Measurements from ENCODE around the gene TOM1L2. TPM values are rescaled to one million over a fixed set of nuclear protein-coding genes. Genes with fewer than 3 reads are reported as not detected.

The TOM1L2 gene
- total RNA-seq, 1 experiment from 2014 or later: 35.5 TPM

- peaks cover 19% of the 10 kb centered on the region for H3K36me3 Mint-ChIP-seq (ENCODE audit: insufficient read depth, unreplicated experiment)
- H3K27me3 Mint-ChIP-seq (ENCODE audit: insufficient read depth, unreplicated experiment): no peaks in the 10 kb centered on the region
- no peak for DNase-seq
- no peak overlapping the region for H3K4me3 Mint-ChIP-seq (ENCODE audit: unreplicated experiment)
- Histone ChIP-seq H3K36me3 (ENCODE audit: control insufficient read depth, insufficient read depth, low read length) (no peaks in the 10 kb centered on the region; the same call in 1 of the 2 replicates), H3K4me3 (ENCODE audit: low read depth, low read length) (no peak overlapping the region), H3K9me3 (no peaks in the 10 kb centered on the region), H3K27me3 (replicated peaks; ENCODE audit: control insufficient read depth, insufficient read depth, low read length) (no peaks in the 10 kb centered on the region), H3K4me1 (no peaks in the 10 kb centered on the region; the same call in 1 of the 2 replicates)
- POLR2A ChIA-PET: no interaction called here
- TF ChIP-seq, protein P1, sequence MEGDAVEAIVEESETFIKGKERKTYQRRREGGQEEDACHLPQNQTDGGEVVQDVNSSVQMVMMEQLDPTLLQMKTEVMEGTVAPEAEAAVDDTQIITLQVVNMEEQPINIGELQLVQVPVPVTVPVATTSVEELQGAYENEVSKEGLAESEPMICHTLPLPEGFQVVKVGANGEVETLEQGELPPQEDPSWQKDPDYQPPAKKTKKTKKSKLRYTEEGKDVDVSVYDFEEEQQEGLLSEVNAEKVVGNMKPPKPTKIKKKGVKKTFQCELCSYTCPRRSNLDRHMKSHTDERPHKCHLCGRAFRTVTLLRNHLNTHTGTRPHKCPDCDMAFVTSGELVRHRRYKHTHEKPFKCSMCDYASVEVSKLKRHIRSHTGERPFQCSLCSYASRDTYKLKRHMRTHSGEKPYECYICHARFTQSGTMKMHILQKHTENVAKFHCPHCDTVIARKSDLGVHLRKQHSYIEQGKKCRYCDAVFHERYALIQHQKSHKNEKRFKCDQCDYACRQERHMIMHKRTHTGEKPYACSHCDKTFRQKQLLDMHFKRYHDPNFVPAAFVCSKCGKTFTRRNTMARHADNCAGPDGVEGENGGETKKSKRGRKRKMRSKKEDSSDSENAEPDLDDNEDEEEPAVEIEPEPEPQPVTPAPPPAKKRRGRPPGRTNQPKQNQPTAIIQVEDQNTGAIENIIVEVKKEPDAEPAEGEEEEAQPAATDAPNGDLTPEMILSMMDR (IDR thresholded peaks at IDR 0.05; ENCODE audit: insufficient read depth in 1 of 2, low read depth in 1 of 2, low read length in 1 of 2, severe bottlenecking in 1 of 2, unreplicated experiment in 1 of 2): no peak
- intact Hi-C loops (cut with micrococcal nuclease; ENCODE audit: unreplicated experiment): no loop called here
- no peak overlapping the region for H3K27ac Mint-ChIP-seq (ENCODE audit: unreplicated experiment)
- peaks cover 5% of the 10 kb centered on the region for H3K4me1 Mint-ChIP-seq (ENCODE audit: low read depth, unreplicated experiment)
- no TSS peak for BruUV-seq (replicated peaks)
- CTCF ChIA-PET: interaction anchor here (2.5 to 5.5 kb wide), 2 partner anchors 29 to 144 kb away, joined by 16 to 92 read pairs; no protein-coding TSS in a partner anchor
- no peaks in the 10 kb centered on the region for H3K9me3 Mint-ChIP-seq (ENCODE audit: unreplicated experiment)
Observed at GRCh38 chr17:17889922-17890321, 82.3 kb downstream of the TOM1L2 start.

DNA sequence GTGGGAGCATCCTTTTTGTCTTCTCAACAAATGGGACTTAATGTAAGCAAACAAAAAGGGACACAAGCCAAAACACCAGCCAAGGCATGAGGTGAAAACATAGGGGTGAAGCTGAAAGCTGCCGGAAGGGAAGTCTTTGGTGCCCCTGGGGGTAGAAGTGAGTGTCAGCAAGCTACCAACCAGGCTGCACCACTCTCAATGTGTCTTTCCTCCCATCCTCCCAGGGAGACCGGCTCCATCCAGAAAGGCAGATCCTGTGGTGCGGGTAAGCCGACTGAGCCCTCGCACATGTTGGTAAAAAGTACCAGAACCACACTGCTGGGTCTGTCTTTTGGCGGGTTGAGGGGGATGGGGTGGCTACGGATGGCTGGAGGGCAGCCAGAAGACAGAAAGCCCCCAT lies 83.4 kb downstream of the TOM1L2 start:
- H3K9me3 Mint-ChIP-seq (ENCODE audit: unreplicated experiment): no peaks in the 10 kb centered on the region
- H3K36me3 Mint-ChIP-seq (ENCODE audit: insufficient read depth, unreplicated experiment): peaks cover 19% of the 10 kb centered on the region
- intact Hi-C loops (cut with micrococcal nuclease; ENCODE audit: unreplicated experiment): no loop called here
- no peak for DNase-seq
- no peak overlapping the region for H3K4me3 ChIP-seq (ENCODE audit: low read depth, low read length)
- no peaks in the 10 kb centered on the region; the same call in 1 of the 2 replicates for H3K36me3 ChIP-seq (ENCODE audit: control insufficient read depth, insufficient read depth, low read length)
- ChIA-PET CTCF (interaction anchor here (0.6 to 5.5 kb wide), 3 partner anchors 26 to 145 kb away, joined by 3 to 92 read pairs (median 5); no protein-coding TSS in a partner anchor), POLR2A (no interaction called here)
- H3K4me1 Mint-ChIP-seq (ENCODE audit: low read depth, unreplicated experiment): peaks cover 5% of the 10 kb centered on the region
- no peaks in the 10 kb centered on the region for H3K9me3 ChIP-seq
- TF ChIP-seq, protein P1 (IDR thresholded peaks at IDR 0.05; ENCODE audit: insufficient read depth in 1 of 2, low read depth in 1 of 2, low read length in 1 of 2, severe bottlenecking in 1 of 2, unreplicated experiment in 1 of 2): no peak
- no peak overlapping the region for H3K27ac Mint-ChIP-seq (ENCODE audit: unreplicated experiment)
- H3K4me1 ChIP-seq: no peaks in the 10 kb centered on the region; the same call in 1 of the 2 replicates
- no peaks in the 10 kb centered on the region for H3K27me3 ChIP-seq (replicated peaks; ENCODE audit: control insufficient read depth, insufficient read depth, low read length)
- H3K4me3 Mint-ChIP-seq (ENCODE audit: unreplicated experiment): no peak overlapping the region
- no peaks in the 10 kb centered on the region for H3K27me3 Mint-ChIP-seq (ENCODE audit: insufficient read depth, unreplicated experiment)
- BruUV-seq (replicated peaks): no TSS peak

DNA sequence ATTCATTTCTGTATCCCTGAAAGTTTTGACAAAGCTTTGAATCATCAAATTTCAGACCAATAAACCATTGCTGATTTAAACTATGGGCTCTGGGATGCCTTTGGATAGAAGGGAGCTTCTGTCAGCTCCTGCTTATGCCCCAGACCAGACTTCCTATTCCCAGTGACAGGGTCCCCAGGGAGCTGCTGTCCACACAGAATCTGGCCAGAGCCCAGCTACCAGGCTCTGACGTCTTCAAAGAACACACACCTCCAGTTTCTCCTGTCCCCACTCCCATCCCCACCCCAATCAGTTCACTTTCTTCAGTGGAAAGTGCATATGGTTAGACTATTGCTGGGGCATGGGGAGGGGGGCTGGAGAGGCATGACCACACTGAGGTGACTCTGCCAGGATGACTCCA lies 83.8 kb downstream of the TOM1L2 start:
- Mint-ChIP-seq H3K4me3 (ENCODE audit: unreplicated experiment) (no peak overlapping the region), H3K9me3 (ENCODE audit: unreplicated experiment) (no peaks in the 10 kb centered on the region), H3K27ac (ENCODE audit: unreplicated experiment) (no peak overlapping the region), H3K36me3 (ENCODE audit: insufficient read depth, unreplicated experiment) (peaks cover 18% of the 10 kb centered on the region), H3K4me1 (ENCODE audit: low read depth, unreplicated experiment) (peaks cover 5% of the 10 kb centered on the region), H3K27me3 (ENCODE audit: insufficient read depth, unreplicated experiment) (no peaks in the 10 kb centered on the region)
- Histone ChIP-seq H3K36me3 (ENCODE audit: control insufficient read depth, insufficient read depth, low read length) (no peaks in the 10 kb centered on the region; the same call in 1 of the 2 replicates), H3K9me3 (no peaks in the 10 kb centered on the region), H3K27me3 (replicated peaks; ENCODE audit: control insufficient read depth, insufficient read depth, low read length) (no peaks in the 10 kb centered on the region), H3K4me1 (no peaks in the 10 kb centered on the region; the same call in 1 of the 2 replicates), H3K4me3 (ENCODE audit: low read depth, low read length) (no peak overlapping the region)
- TF ChIP-seq, protein P1 (IDR thresholded peaks at IDR 0.05; ENCODE audit: insufficient read depth in 1 of 2, low read depth in 1 of 2, low read length in 1 of 2, severe bottlenecking in 1 of 2, unreplicated experiment in 1 of 2): no peak
- ChIA-PET CTCF (interaction anchor here (0.6 to 5.5 kb wide), 4 partner anchors 27 to 145 kb away, joined by 3 to 92 read pairs (median 4); no protein-coding TSS in a partner anchor), POLR2A (no interaction called here)
- intact Hi-C loops (cut with micrococcal nuclease; ENCODE audit: unreplicated experiment): no loop called here
- DNase-seq: no peak
- BruUV-seq (replicated peaks): no TSS peak
